ENCODE data around the gene TJAP1.

TJAP1 gene

DNA sequence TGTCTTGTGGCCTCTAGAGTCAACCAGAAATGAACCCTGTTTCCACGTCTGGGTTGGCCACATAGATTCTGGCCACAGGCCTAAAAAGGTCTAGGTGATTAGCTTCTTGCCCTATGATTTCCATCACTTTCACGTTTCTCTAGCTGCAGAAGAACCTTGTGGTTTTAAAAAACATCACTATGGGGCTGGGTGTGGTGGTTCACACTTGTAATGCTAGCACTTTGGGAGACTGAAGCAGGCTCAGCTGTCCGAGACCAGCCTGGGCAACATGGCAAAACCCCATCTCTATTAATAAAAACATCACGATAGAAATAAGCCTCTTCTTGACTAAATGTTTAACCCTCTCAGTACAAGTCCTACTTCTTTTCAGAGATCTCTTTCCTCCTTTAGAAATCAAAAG, 67.1 kb downstream of the TJAP1 start:
- DNase-seq, result no peak

DNA sequence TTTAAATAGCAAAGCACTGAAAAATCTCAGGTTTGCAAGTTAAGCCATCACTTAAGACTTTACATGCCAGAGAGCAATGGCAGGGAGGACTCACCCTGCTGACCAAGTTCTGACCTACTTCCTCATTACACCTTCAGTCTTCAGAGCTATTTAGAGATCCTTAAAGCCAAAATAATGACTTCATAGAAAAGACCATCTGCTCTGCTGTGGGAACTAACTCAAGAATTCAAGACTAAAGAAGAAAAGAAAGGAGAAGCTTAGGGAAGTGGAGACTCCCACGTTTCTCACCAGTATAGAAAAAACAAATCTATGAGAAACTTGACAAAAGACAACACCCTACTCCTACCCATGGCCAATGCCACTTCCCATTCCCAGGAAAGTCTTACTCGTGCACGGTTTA, 69.9 kb downstream of the TJAP1 start:
- DNase-seq, result no peak

Data from NCI-H187 (cell line).